Lung (tissue), 12 donors: ENCODE measurements around the gene NMUR1. TPM values are rescaled to one million over a fixed set of nuclear protein-coding genes. Genes with fewer than 3 reads are reported as not detected.

Experiments
- ATAC-seq: fragments of 200-7000 bp; cut with Tn5 transposase; one replicate; pipeline ENCODE4 v1.9.1; 2020; ENCODE audit warnings: moderate number of reproducible peaks; ENCODE audit not compliant: insufficient read depth, low FRiP score
- DNase-seq, 3 donors: peaks; one replicate each; pipeline ENCODE4 v3.0.0-alpha.2; 2013 to 2017
- H3K27ac ChIP-seq, 2 donors: one replicate each; pipeline ENCODE4 v1.5.1; 2013; ENCODE audit warnings: mild to moderate bottlenecking in 2 of 2, moderate library complexity in 2 of 2, control low read depth in 1 of 2, inconsistent platforms in 1 of 2, low read depth in 1 of 2, low read length in 1 of 2
- H3K27me3 ChIP-seq, 3 donors: one replicate each; pipeline ENCODE4 v1.5.1; 2013; ENCODE audit warnings: low read length in 2 of 3; ENCODE audit not compliant: control insufficient read depth in 3 of 3, insufficient read depth in 3 of 3
- H3K36me3 ChIP-seq, 4 donors: one replicate each; pipeline ENCODE4 v1.5.1; 2013; ENCODE audit warnings: low read length in 4 of 4, mild to moderate bottlenecking in 1 of 4, moderate library complexity in 1 of 4; ENCODE audit not compliant: control insufficient read depth in 4 of 4, insufficient read depth in 4 of 4
- H3K4me1 ChIP-seq, 5 donors: one replicate each; pipeline ENCODE4 v1.5.1; 2013; ENCODE audit warnings: low read length in 5 of 5, mild to moderate bottlenecking in 2 of 5, moderate library complexity in 1 of 5; ENCODE audit not compliant: control insufficient read depth in 5 of 5, insufficient read depth in 5 of 5
- H3K4me3 ChIP-seq: one replicate; pipeline ENCODE4 v1.5.1; 2013; ENCODE audit warnings: mild to moderate bottlenecking, control low read depth, moderate library complexity
- H3K9ac ChIP-seq, 2 donors: one replicate each; pipeline ENCODE4 v1.5.1; 2013; ENCODE audit warnings: low read length in 2 of 2, control low read depth in 1 of 2; ENCODE audit not compliant: insufficient read depth in 1 of 2
- H3K9me3 ChIP-seq, 4 donors: one replicate each; pipeline ENCODE4 v1.5.1; 2013; ENCODE audit warnings: low read length in 3 of 4, mild to moderate bottlenecking in 1 of 4, moderate library complexity in 1 of 4; ENCODE audit not compliant: control insufficient read depth in 4 of 4, insufficient read depth in 3 of 4
- WGBS, 2 donors: extraction: QIAGEN DNeasy Blood & Tissue Kit; methylation state at CpG; one replicate each; pipeline ENCODE4 v1.1.7; 2013; 5-methylcytosine and 5-hydroxymethylcytosine counted together
- polyA plus RNA-seq, 2 donors: library from polyadenylated mRNA; stranded (reverse); fragments of 200-250 nt; gene quantifications; one replicate each; pipeline ENCODE4 v1.2.1, GENCODE V29; 2013
- total RNA-seq, 2 donors: library from RNA; depleted of rRNA in 1 of 2; stranded (reverse); fragments of >200 nt in 1 of 2; gene quantifications; one replicate each; pipeline ENCODE4 v1.2.1, GENCODE V29; 2014 to 2021
- TF ChIP-seq, protein P1 (sequence below): IDR thresholded peaks from 2 replicates; pipeline ENCODE4 v1.5.1; 2012; ENCODE audit warnings: mild to moderate bottlenecking; ENCODE audit errors: control extremely low read depth, extremely low read depth
- donor health status: control.
- donor health status: control.
- donor health status: Bipolar disorder and iron deficiency.
- donor health status: healthy.
- donor health status: DM: yes; HTN: yes; CAD: no.

Gene NMUR1
- total and polyA plus RNA-seq, 4 donors, result 0.65 to 1.2 (median 0.80) TPM

GRCh38 chr2:231531466-231531865, 1.2 kb upstream of the NMUR1 start:
- Histone ChIP-seq H3K4me3 (no peak overlapping the region), H3K4me1 (peaks cover 0 to 25% (median 4%) of the 10 kb centered on the region in 5 donors), H3K27ac (no peak overlapping the region), H3K36me3 (no peaks in the 10 kb centered on the region), H3K9me3 (no peaks in the 10 kb centered on the region), H3K27me3 (peaks cover 0 to 6% (median 2%) of the 10 kb centered on the region in 3 donors), H3K9ac (no peak overlapping the region)
- no peak for ATAC-seq
- WGBS, 2 donors, result 80 to 89% methylated on average over 6 of the region's 6 CpGs
- DNase-seq, result no peak
- TF ChIP-seq, protein P1, sequence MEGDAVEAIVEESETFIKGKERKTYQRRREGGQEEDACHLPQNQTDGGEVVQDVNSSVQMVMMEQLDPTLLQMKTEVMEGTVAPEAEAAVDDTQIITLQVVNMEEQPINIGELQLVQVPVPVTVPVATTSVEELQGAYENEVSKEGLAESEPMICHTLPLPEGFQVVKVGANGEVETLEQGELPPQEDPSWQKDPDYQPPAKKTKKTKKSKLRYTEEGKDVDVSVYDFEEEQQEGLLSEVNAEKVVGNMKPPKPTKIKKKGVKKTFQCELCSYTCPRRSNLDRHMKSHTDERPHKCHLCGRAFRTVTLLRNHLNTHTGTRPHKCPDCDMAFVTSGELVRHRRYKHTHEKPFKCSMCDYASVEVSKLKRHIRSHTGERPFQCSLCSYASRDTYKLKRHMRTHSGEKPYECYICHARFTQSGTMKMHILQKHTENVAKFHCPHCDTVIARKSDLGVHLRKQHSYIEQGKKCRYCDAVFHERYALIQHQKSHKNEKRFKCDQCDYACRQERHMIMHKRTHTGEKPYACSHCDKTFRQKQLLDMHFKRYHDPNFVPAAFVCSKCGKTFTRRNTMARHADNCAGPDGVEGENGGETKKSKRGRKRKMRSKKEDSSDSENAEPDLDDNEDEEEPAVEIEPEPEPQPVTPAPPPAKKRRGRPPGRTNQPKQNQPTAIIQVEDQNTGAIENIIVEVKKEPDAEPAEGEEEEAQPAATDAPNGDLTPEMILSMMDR, result no peak

DNA sequence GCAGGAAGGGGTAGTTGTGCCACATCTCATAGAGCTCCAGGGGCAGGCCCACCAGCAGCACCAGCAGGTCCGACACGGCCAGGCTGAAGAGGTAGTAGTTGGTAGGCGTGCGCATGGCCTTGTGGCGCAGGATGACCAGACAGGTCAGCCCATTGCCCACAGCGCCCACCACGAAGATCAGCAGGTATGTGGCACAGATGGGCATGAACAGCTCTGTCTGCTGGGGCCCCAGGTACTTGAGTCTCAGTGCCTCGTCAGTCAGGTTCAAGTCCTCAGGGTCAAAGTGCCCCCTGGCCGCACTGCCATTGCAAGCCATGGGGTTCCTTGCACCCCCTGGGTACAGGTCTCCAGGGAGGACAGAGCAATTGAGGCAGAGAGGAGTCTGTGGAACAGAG, 1.6 kb downstream of the NMUR1 start:
- TF ChIP-seq, protein P1, result no peak
- WGBS, 2 donors, result 90 to 91% methylated on average over 9 of the region's 9 CpGs
- H3K36me3 ChIP-seq, result no peaks in the 10 kb centered on the region
- peaks cover 0 to 6% (median 2%) of the 10 kb centered on the region in 3 donors for H3K27me3 ChIP-seq
- H3K4me3 ChIP-seq, result no peak overlapping the region
- H3K9ac ChIP-seq, result no peak overlapping the region
- H3K27ac ChIP-seq, result no peak overlapping the region
- H3K4me1 ChIP-seq, result peaks cover 0 to 36% (median 4%) of the 10 kb centered on the region in 5 donors
- H3K9me3 ChIP-seq, result no peaks in the 10 kb centered on the region
- DNase-seq (no peak), ATAC-seq (no peak)

GRCh38 chr2:231527955-231528635, 2.1 kb downstream of the NMUR1 start:
- Histone ChIP-seq H3K27ac (peak overlapping the region in 1 of 2 donors; percentile 32), H3K9ac (no peak overlapping the region), H3K36me3 (no peaks in the 10 kb centered on the region), H3K27me3 (peaks cover 0 to 6% (median 2%) of the 10 kb centered on the region in 3 donors), H3K4me1 (peaks cover 0 to 38% (median 4%) of the 10 kb centered on the region in 5 donors), H3K4me3 (no peak overlapping the region), H3K9me3 (no peaks in the 10 kb centered on the region)
- TF ChIP-seq, protein P1, result no peak
- ATAC-seq, result no peak
- 86 to 89% methylated on average over 30 of the region's 30 CpGs for WGBS, 2 donors
- no peak for DNase-seq

GRCh38 chr2:231527091-231527395, 3.2 kb downstream of the NMUR1 start:
- DNase-seq (no peak), ATAC-seq (no peak)
- H3K27me3 ChIP-seq, result peaks cover 0 to 6% (median 2%) of the 10 kb centered on the region in 3 donors
- WGBS, 2 donors, result 82 to 90% methylated on average over 7 of the region's 7 CpGs
- no peak overlapping the region for H3K27ac ChIP-seq
- no peak overlapping the region for H3K4me3 ChIP-seq
- TF ChIP-seq, protein P1, result no peak
- no peaks in the 10 kb centered on the region for H3K36me3 ChIP-seq
- H3K9me3 ChIP-seq, result no peaks in the 10 kb centered on the region
- no peak overlapping the region for H3K9ac ChIP-seq
- peaks cover 0 to 38% (median 4%) of the 10 kb centered on the region in 5 donors for H3K4me1 ChIP-seq
